ENCODE results near the gene EPC2.

- no peak for TF ChIP-seq CTCF (IDR thresholded peaks at IDR 0.05)
- TF ChIP-seq POLR2A (IDR thresholded peaks at IDR 0.05) = no peak
Measured at GRCh38 chr2:148824190-148824589, 179.6 kb downstream of the EPC2 start.
